ENCODE measurements around the gene FBXO34.
A peak's percentile ranks its signal among the peaks of the same experiment; 100 is the strongest.

FBXO34 gene

DNA sequence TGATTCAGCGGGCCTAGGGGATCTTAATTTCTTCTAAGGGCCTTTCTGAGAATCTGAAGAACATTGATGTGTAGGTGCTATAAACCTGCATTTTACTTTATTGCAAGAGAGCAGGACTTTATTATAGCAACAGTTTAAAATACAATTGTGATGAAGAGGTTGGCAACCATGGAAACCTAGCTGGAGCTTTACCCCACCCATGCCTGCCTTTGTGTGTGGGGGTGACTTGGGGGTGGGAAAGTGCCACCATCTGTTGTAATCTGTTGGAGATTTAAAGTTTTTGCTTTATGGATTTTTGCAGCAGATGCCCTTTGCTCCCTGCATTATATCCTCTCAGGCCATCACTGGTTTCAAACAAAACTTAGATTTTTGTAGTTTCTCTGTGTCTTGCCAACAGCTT, 75.8 kb downstream of the FBXO34 start:
- no peak for DNase-seq (ENCODE audit: low read depth)

DNA sequence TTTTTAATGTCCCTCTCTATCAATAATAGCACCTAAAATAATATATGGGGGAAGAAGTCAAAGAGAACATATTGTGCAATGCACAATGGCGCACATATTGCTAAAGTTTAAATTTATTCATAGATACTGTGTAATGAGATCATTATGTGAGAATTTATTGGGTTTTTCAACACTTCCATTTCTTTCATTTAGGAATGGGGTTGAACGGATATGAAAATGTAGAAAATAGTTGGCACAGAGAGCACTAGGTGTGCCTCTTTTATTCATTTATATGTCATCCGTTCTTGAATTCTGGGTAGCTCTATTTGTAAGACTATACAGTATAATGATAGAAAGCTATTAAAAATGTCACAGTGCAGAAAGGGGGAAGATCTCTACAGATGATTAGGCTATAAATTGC, 76.5 kb downstream of the FBXO34 start:
- no peak for DNase-seq (ENCODE audit: low read depth)

DNA sequence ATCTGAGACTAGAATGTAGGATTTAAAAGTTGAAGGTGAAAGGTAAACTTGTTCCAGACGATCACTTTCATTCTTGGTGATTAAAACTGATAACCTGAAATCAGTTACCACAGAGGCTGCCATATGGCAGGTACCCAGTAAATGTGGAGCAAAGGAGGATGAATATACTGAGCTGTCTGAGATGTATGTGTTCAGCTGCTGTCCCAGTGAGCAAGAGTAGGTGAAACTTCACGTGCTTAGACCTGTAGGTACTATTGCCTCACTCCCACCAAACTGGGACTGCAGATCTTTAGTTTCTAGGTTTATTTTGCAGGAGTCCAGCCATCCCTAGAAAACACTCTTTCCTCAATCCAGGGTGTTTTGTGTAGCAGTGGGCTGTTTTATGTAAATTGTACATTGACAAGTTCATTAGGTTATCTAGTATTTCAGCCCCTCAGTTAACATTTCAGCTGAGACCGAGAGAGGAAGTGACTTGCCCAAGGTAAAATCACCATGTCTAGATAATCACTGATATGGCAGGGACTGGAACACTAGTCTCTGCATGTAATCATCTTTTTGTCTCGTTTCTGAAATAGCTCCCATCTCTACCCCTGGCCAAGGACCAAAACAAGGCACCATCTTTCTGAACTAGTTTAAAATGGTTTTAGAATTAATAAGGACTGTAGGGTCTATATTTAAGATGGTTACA, 77.7 kb downstream of the FBXO34 start:
- no peak for DNase-seq (ENCODE audit: low read depth)

DNA sequence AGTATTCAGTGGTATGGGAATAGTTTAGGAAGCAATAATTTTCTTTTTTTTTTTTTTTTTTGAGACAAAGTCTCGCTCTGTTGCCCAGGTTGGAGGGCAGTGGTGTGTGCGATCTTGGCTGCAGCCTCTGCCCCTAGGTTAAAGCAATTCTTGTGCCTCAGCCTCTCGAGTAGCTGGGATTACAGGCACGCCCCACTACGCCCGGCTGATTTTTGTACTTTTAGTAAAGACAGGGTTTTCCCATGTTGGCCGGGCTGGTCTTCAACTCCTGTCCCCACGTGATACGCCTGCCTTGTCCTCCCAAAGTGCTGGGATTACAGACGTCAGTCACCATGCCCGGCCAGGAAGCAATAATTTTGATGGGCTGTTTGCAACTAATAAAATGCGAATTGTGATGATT, 78.3 kb downstream of the FBXO34 start:
- no peak for DNase-seq (ENCODE audit: low read depth)

DNA sequence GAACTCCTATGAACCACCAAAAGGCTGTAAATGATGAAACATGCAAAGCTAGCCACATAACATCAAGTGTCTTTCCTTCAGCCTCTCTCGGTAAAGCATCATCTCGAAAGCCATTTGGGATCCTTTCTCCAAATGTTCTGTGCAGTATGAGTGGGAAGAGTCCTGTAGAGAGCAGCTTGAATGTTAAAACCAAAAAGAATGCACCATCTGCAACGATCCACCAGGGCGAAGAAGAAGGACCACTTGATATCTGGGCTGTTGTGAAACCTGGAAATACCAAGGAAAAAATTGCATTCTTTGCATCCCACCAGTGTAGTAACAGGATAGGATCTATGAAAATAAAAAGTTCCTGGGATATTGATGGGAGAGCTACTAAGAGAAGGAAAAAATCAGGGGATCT, 79.2 kb downstream of the FBXO34 start:
- no peak for DNase-seq (ENCODE audit: low read depth)

DNA sequence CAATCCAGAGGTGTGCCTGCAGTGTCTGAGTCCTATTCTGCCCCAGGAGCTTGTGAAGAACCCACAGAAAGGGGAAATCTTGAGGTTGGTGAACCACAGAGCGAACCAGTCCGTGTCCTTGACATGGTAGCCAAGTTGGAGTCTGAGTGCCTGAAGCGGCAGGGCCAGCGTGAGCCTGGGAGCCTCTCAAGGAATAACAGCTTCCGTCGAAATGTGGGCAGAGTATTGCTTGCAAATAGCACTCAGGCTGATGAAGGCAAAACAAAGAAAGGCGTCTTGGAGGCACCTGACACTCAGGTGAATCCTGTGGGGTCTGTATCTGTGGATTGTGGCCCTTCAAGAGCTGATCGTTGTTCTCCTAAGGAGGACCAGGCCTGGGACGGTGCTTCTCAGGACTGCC, 79.9 kb downstream of the FBXO34 start:
- no peak for DNase-seq (ENCODE audit: low read depth)

DNA sequence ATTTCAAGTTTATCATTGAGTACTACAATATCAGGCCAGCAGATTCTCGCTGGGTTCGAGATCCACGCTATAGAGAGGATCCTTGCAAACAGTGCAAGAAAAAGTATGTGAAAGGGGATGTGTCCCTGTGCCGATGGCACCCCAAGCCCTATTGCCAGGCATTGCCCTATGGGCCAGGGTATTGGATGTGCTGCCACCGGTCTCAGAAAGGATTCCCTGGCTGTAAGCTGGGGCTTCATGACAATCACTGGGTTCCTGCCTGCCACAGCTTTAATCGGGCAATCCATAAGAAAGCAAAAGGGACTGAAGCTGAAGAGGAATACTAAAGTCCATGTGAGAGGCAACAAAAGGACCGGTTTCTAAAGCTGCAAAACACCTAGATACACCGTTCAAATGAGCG, 81.0 kb downstream of the FBXO34 start:
- no peak for DNase-seq (ENCODE audit: low read depth)

DNA sequence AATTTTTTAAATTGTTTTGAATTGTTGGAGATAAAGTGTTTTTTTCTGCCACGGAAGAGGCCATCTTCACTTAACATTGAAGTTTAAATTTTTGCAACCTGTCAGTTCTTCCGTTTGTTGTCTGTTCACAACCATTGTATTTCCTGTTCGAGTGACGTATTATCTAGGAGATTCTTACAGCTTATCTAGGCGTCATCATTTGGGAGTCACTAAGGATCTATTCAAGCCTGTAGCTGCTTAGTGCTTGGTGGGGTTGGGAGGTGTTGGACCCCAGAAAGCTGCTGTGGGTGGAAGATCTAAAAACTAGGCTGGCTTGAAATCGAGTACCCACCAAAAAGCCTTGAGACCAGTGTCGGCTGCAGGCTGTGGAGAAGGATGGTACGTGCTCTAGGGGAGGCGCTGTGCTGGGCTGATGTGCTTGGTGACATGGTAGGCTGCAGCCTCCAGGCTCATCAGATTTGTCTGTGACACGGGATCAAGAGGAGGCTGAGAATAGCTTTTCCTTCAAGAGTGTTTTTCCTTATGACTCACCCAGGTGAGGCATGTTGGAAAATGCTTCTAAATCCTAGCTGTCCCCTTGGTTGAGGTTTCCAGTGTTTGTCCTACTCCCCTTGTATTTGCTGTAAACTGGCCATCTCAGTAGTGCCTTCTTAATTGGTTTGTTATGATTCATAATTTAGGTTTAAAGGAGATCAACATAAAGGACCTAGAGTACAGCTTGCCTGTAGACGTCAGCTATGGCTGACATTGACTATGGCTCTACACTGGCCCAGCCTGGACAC, 82.7 kb downstream of the FBXO34 start:
- no peak for DNase-seq (ENCODE audit: low read depth)

DNA sequence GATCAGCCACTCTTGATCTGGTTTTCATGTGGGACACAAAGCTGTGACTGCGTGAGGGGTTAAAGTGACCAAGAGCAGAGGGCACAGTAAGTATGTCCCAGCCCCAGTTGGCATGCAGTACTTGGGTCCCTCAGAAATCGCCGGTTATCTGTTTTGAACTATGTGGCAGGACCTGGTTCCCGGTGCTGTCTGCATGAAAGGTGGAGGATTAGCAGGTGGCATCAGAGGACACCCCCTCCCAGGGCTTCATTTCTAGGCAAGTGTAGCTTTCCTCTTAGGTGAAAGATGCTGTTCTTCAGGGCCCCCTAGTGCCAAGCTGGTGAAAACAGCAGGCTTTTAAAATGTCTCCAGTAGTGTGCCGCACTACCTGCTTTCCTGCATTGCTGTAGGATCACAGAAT, 83.3 kb downstream of the FBXO34 start:
- peak; percentile 58 for DNase-seq (ENCODE audit: low read depth)

DNA sequence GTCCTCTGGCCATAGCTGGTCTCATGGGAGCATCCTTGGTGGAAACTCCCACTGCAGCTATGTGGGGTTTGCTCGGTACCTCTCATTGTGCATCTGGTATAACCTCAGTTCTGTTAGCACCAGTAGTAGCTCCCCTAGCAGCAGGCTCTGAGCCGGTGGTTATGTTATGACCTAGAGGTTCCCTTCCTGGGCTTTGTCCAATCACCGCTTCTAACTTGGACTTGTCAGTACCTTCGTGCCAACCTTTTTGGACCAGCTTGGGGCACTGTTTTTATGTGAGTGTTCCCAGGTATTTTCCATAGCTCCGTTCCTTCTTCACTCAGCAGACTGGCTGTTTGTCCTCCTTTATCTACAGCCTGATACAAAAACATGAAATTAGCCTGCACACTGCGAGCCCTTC, 84.7 kb downstream of the FBXO34 start:
- no peak for DNase-seq (ENCODE audit: low read depth)

DNA sequence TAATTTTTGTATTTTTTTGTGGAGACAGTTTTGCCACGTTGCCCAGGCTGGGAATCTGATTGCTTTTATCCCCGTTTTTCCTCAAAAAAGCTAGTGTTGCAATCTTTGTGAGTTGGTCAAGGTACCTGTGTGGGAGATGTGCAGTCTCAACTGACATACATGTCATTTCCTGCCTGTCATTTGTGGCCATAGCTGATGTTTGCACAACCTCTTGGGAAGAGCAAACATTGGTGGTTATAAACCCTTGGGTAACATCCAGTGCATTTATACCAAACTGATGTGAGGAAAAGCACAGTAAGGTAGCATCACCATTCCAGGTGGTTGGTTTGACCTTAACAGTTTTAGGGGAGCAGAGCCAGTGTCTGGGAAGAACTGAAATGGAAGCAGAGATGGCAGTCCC, 85.7 kb downstream of the FBXO34 start:
- no peak for DNase-seq (ENCODE audit: low read depth)

DNA sequence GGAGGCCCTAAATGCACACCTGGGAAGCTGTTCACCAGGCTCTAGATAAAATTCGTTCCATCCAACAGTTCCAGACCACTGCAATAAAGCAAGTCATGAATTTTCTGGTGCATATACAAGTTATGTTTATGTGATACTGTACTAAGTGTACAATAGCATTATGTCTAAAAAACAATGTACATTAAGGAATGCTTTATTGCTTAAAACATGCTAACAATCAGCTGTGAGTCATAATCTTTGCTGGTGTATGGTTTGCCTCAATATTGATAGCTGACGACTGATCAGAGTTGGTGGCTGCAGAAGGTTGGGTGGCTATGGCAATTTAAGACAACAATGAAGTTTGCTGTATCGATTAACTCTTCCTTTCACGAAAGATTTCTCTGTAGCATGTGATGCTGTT, 88.1 kb downstream of the FBXO34 start:
- DNase-seq (ENCODE audit: low read depth): no peak

DNA sequence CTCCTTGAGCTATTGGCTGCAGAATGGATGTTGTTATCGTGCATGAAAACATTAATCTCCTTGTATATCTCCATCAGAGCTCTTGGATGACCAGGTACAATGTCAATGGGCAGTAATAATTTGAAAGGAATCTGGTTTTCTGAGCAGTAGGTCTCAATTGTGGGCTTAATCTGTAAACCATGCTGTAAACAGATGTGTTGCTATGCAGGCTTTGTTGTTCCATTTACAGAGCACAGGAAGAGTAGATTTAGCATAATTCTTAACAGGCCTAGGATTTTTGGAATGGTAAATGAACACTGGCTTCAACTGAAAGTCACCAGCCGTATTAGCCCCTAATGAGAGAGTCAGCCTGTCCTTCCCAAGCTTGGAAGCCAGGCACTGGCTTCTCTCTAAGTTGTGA, 90.0 kb downstream of the FBXO34 start:
- DNase-seq (ENCODE audit: low read depth): no peak

DNA sequence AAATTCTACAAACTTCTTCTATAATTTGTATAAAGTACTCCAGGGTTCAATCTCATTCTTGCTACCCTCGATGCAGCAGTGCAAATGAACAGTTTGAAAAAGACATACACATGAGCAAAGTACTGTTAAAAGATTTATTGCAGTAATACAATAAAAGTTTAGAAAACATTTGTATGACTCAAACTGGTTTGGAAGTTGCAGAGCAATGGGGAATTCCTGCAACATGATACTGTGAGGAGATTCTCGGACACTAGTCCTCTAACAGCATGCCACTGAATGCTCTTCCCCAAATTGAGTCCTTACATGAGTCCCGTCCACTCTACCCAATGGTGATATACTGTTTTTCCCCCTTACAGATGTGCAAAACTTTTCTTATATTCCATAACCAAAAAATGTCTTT, 95.0 kb downstream of the FBXO34 start:
- peak; percentile 36 for DNase-seq (ENCODE audit: low read depth)

DNA sequence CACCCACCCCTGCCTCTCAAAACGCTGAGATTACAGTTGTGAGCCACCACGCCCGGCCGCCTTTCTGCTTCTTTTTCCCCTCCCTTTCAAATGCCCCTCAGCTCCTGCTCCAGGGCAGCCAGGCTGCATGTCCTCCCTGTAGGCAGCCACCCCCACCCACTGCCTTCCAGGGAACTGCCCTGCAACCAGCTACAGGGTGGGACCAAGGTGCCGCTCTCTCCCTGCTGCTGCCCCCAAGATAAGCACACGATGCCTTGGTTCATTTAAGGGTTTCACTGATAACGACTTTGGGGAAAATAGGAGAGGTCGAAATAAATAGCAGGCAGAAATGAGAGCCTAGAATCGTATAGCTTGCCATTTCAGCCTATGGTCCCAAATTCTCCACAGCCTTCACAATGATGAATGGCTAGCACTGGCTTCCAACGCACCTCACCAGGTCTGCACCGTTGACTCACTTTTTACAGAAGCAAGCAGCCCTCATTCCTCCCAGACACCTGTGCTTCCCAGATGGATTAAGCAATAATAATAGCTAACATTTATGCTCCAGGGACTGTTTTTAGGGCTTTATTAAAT, 99.7 kb downstream of the FBXO34 start:
- no peak for DNase-seq (ENCODE audit: low read depth)

DNA sequence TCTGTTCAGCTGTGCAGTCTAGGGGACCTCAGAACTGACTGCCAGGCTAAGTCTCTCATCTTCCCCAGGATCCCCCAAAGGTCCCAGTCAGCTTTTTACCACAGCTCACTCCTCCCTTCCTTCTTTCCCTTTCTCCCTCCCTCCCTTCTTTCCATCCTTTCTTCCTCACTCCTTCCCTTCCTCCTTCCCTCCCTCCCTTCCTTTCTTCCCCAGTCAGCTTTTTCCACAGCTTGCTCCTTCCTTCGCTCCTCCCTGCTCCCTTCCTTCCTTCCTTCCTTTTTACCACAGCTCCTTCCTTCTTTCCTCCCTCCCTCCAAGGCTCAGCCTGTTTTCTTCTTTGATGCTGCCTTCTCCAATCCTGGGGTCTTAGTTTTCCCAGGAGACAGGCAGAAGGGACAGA, 101.2 kb downstream of the FBXO34 start:
- DNase-seq (ENCODE audit: low read depth): no peak

DNA sequence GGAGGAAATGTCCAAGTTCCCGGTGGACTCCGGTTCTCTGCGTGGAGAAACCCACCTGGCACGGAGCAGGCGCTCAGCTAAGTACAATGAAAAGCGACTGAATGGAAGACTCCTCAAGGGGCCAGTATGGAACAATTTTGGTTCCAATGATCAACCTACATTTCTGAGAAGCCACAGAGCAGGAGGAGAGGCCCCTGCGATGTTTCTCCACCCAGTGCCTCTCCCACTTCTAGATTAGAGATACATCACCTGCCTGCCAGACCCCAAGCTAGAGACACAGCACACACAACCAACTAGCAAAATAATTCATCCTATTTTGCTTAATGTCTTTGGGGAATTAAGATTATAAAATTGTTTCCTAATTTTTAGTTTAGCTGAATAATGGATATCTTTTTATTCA, 101.6 kb downstream of the FBXO34 start:
- no peak for DNase-seq (ENCODE audit: low read depth)

DNA sequence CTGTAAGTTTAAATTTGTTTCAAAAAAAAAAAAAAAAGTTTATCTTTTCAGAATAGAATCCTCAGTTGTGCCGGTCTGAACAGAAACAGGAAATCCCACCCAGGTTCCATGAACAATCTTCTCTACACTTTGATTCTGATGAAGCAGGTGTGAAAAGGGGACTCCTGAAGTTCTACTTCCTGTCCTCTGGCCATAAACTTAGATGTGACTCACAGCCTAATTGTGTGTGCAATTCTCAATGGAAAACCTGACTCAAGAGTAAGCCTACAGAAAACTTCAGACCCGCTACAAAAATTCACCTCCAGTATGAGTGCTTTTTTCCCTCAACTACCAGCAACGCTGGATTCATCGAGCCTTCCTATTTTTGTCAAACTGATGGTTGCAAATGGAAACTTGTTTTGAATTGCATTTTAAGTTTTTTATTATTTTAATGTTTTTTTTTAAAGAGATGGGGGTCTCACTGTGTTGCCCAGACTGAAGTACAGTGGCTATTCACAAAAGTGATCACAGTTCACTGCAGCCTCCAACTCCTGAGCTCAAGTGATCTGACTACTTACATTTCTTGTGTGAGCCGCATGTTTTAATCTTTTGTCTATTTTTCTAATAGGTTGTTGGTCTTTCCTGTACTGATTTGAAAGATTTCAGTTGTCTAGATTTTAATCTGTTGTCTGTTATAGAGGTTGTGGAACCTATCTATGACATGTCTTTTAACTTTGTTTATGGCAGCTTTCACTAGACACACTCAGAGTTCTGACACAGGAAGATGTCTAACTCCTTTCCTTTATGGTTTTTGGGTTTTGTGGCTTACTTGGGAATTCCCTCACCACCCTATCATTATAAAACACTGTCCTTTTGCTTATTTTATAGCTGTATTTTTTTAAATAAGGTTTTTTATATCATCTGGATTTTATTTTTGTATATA, 102.8 kb downstream of the FBXO34 start:
- no peak for DNase-seq (ENCODE audit: low read depth)

DNA sequence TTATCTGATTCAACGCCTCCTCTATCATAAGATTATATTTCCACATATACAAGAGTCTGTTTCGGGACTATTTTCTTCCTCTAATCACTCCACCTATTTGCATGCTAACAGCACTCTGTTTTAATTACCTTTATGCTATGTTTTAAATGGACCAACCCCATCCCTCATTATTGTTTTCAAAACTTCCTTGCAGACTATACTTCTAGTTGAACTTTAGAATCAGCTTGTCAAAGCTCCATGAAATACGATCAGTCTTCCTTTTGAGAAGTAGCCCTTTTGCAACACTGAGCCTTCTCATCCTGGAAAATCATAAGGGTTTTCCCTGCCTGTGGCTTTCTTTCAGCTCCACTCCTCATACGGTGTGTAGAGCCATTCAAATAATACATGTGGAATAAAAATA, 103.5 kb downstream of the FBXO34 start:
- DNase-seq (ENCODE audit: low read depth): no peak

DNA sequence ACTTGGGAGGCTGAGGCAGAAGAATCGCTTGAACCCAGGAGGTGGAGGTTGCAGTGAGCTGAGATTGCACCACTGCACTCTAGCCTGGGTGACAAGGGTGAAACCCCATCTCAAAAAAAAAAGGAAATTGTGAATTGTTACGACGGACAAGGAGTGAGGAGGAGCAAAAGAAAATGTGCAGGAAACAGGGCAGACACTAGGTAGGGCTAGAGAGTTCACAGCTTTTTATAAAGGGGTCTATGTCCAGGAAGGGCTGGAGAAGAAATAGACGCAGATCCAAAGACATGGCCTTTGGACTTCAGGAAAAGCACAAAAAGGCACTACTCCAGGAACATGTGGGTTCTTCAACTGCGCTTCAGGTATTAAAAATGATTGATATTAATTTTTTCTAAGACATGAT, 106.0 kb downstream of the FBXO34 start:
- DNase-seq (ENCODE audit: low read depth): no peak

DNA sequence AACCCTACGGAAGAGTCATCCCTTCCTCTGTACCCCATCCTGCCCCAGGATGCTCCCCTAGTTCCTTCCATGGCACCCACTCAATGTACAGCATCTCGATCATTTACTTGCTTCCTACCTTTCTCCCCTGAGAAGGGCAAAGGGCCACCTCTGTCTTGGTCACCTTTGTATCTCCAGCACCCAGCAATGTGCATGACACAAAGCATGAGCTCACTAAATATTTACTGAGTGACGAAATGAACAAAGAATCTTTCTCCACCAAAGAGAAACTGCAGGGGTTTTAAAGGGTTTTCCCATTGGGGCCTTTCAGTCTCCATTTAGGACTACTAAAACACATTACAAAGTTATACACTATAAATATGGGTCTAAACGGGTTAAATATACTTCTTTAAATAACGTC, 109.8 kb downstream of the FBXO34 start:
- DNase-seq (ENCODE audit: low read depth): no peak

DNA sequence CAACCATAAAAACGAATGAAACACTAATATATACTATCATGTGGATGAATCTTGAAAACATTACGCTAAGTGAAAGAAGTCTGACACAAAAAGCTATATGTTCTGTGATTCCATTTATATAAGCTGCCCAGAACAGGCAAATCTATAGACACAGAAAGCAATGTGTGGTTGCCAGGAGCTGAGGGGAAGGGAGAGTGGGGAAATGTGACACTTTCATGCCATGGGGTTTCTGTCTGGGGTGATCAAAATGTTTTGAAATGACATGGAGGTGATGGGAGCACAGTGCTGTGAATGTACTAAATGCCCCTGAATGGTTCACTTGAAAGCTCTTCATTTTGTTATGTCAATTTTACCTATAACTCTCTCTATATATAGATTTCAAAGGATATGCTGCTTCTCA, 110.3 kb downstream of the FBXO34 start:
- no peak for DNase-seq (ENCODE audit: low read depth)

DNA sequence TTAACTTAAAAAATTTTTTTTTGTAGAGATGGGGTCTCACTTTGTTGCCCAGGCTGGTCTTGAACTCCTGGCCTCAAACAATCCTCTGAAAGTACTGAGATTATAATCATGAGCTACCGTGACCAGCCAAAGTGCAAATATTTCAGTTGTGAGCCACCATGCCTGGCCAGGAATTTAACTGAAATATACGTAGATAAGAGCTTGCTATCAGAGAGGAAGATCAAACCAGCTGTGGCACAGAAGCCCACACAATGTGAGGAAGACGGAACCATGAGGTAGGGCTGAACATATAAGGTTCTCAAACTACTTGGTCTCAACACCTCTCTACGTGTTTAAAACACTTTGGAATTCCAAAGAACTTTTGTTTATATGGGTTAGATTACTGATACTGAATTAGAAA, 111.3 kb downstream of the FBXO34 start:
- DNase-seq (ENCODE audit: low read depth): peak; percentile 75
